HT1080 (cell line): ENCODE data around the gene SEPTIN5. TPM values are rescaled to one million over a fixed set of nuclear protein-coding genes. Genes with fewer than 3 reads are reported as not detected.

Experiments
- DNase-seq: peaks from one replicate; pipeline ENCODE4 v3.0.0-alpha.2; 2015; ENCODE audit warnings: low read depth
- total RNA-seq: library from RNA; depleted of rRNA; stranded (reverse); fragments of >200 nt; shearing (Covaris generic); gene quantifications from 2 replicates; pipeline ENCODE4 v1.2.3, GENCODE V29; 2014

SEPTIN5 gene
- total RNA-seq, 1 experiment from 2014 or later, result 2.8 TPM

GRCh38 chr22:19704355-19705015 is 9.8 kb upstream of the SEPTIN5 start:
- no peak for DNase-seq

DNA sequence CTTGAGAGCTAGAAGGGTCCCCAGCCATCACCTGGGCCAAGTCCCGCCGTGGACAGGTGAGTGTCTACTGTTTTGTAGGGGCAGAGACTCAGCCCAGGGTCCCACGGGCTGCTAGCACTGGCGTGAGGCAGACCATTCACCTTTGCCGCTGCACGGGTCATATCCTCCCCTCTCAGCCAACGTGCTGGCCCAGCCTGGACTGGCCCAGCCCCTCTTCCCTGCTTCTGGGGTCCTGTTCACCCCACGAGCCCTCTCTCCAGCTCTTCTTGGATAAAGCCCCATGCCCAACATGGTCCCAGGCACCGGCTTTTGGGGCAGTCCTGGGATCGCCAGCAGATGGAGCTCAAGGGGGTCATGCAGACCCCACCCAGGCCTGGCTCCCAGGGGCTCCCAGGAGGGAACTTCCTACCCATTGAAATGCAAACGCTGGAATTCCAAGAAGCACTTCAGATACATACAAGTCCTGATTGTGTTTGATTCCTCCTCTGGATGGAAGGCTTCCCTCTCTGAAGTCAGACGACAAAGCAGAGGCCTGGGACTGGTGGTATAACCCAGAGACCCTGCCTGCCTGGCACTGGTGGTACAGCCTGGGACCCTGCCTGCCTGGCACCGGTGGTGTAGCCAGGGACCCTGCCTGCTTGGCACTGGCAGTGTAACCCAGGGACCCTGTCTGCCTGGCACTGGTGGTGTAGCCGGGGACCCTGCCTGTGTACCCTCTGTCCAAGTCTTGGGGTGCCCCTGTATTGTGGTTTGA is 8.9 kb upstream of the SEPTIN5 start:
- no peak for DNase-seq

- DNase-seq, result no peak
Measured at GRCh38 chr22:19706661-19707151, 7.6 kb upstream of the SEPTIN5 start.

- no peak for DNase-seq
Measured at GRCh38 chr22:19707347-19708290, 6.7 kb upstream of the SEPTIN5 start.

DNA sequence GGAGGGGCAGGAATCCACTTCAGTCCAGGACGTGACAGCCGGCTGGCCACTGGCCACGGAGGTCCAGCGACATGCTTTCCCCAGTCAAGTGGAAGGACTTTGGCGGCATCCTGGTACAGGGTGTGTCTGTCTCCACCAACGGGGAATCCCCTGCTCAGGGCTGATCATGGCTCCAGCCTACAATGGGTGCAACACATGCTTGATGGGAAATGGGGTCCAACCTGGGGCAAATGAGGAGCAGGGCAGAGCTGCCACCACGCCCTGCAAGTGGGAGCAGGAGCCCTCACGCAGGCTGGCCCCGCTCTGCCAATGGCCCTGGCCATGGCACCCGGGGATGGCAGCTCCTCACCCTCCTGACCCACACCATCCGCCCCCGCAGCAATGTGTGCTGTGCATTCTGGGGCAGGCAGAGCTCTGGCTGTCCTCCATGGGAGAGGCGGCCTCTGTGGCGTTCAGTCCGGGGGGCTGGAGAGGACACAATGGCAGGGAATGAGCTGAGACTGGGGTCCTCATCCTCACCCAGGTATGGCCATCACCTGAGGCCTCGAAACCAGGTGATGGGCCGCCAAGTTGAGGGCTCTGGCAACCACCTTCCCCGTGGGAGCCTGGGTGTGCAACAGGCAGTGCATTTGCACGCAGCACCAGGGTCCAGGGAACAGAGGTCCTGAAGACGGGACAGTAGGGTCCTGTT is 5.8 kb upstream of the SEPTIN5 start:
- DNase-seq, result no peak

- DNase-seq, result no peak
Measured at GRCh38 chr22:19709063-19709769, 5.1 kb upstream of the SEPTIN5 start.

DNA sequence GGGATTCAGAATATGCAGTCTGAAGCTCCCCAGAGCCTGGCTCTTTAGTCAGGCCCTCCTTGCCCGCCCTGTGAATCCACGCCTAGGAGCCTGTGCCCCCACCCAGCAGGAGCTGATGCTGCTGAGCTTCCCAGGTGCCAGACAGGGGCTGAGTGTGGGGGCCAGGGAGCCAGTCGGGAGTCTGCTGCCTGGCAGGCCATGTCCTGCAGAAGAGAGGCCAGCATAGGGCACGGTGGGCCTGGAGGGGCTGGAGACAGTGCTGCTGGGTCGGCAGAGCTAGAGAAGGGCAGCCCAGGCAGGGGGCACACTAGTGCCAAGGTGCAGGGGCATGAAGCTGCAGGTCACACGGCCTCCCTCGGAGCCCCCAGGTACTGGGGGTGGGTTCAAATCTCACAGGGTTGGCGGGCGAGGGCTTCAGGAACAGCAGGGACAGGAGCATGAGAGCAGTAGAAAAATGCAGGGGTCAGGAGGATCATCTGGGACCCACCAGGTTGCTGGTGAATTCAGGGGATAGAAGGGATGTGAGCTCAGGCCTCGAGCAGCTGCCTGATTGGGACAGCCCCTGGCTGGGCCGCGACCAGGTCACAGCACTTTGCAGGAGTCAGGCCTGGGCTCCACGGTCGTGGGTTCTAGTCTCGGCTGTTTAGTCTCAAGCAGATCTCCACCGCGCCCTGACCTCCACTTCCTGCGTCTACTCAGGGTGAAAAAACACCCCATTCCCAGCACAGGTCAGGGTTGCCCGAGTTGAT is 4.1 kb upstream of the SEPTIN5 start:
- no peak for DNase-seq

- no peak for DNase-seq
Measured at GRCh38 chr22:19710769-19711106, 3.6 kb upstream of the SEPTIN5 start.

DNA sequence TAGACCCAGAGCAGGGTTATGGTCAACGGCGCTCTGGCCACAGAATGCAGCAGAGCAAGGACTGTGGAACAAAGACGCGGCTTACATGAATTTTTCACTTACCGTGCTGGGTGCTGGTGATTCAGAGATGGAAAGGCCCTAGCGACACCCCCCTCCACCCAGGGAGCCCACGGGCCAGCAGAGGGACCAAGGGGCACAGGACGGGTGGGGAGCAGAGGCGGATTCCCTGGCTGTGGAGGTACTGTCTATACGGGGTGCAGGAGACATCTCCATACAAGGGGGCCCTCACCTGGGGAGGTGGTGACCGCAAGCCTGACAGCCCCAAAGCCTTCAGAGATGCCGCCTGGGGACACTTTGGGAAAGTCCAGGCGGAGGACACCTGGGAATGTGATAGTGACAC is 1.1 kb upstream of the SEPTIN5 start:
- no peak for DNase-seq

- DNase-seq, result no peak
Measured at GRCh38 chr22:19713650-19714311, 522 bp upstream of the SEPTIN5 start.

- DNase-seq, result no peak
Measured at GRCh38 chr22:19715188-19715930, 1.1 kb downstream of the SEPTIN5 start.

DNA sequence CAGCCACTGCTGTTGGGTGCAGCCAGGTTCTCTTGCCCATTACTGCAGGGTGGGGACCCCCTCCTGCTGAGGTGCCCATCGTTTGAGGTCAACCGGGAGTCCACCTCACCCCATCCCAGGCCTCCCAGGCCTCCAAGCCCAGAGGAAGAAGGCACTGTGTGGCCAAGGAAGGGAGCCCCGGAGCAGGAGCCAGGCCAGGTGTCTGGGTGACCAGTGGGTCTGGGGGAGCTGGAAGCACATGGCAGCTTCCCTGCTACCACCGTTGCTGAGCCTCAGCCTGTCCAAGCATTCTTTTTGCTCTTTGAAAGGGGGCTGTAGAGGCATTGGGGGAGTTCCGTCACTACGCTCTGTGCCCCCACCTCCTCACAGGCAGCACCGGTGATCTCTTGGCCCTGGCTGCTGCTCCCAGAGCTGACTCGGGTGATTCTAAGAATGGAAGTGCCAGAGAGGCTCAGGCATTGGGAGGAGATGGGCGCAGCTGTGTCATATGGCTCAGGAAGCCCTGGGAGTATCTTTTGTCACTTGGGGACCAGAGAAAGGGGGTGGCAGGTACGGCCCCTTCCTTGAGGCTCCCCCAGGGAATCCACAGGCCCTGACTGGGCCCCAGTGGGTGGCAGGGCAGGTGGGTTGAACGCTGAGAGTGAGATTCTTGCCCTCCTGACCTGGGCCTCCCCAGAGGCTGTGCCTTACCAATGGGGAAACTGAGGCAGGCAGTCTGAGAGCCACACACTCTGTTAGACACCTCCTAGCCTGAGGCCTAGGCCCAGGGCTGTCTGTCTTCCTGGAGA is 1.9 kb downstream of the SEPTIN5 start:
- DNase-seq, result no peak

DNA sequence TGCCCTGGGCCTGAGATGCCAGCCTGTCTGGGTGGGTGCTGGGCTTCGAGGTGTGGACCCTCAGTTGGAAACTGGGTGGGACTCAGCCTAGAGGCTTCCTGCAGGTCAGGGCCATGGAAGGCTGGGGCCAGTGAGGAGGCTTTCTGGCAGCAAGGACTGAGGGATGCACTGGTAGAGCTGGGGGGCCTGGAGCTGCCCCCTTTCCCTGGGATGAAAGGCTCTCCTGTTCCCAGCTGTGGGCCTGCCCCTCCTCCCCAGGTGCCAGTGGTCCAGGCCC is 2.5 kb downstream of the SEPTIN5 start:
- no peak for DNase-seq

- DNase-seq, result no peak
Measured at GRCh38 chr22:19717181-19717580, 2.9 kb downstream of the SEPTIN5 start.

GRCh38 chr22:19717691-19718455 is 3.6 kb downstream of the SEPTIN5 start:
- peak; percentile 61 for DNase-seq

- no peak for DNase-seq
Measured at GRCh38 chr22:19718456-19719049, 4.2 kb downstream of the SEPTIN5 start.

GRCh38 chr22:19719050-19719482 is 4.8 kb downstream of the SEPTIN5 start:
- no peak for DNase-seq
